Activated gamma-delta T cell (primary cell): ENCODE results near the gene C11orf91.
"Not testable (repeated sequence)": the region's sequence is repeated elsewhere in the genome, so short reads cannot be mapped to it uniquely, and the experiment has no call there.

Experiments used
- DNase-seq: peaks from one replicate; lab custom pipeline; 2025; lab: John Stamatoyannopoulos, UW

The C11orf91 gene

GRCh38 chr11:33696931-33697638 is 3.5 kb downstream of the C11orf91 start:
- DNase-seq, result no peak

- DNase-seq, result no peak
Measured at GRCh38 chr11:33696411-33696810, 4.2 kb downstream of the C11orf91 start.

GRCh38 chr11:33695051-33695566 is 5.5 kb downstream of the C11orf91 start:
- no peak for DNase-seq

GRCh38 chr11:33694346-33695050 is 6.1 kb downstream of the C11orf91 start:
- no peak for DNase-seq

GRCh38 chr11:33692541-33692940 is 8.1 kb downstream of the C11orf91 start:
- DNase-seq, result no peak

GRCh38 chr11:33692013-33692504 is 8.6 kb downstream of the C11orf91 start:
- no peak for DNase-seq

GRCh38 chr11:33691066-33691864 is 9.4 kb downstream of the C11orf91 start:
- no peak for DNase-seq

- DNase-seq, result no peak
Measured at GRCh38 chr11:33690290-33691065, 10.1 kb downstream of the C11orf91 start.

- DNase-seq, result no peak
Measured at GRCh38 chr11:33689501-33689900, 11.1 kb downstream of the C11orf91 start.

GRCh38 chr11:33689085-33689484 is 11.5 kb downstream of the C11orf91 start:
- no peak for DNase-seq

GRCh38 chr11:33687733-33688479 is 12.7 kb downstream of the C11orf91 start:
- no peak for DNase-seq

- no peak for DNase-seq
Measured at GRCh38 chr11:33685082-33685481, 15.5 kb downstream of the C11orf91 start.

- no peak for DNase-seq
Measured at GRCh38 chr11:33684003-33684706, 16.5 kb downstream of the C11orf91 start.

GRCh38 chr11:33682446-33682845 is 18.2 kb downstream of the C11orf91 start:
- DNase-seq, result no peak

- no peak for DNase-seq
Measured at GRCh38 chr11:33682019-33682418, 18.6 kb downstream of the C11orf91 start.

GRCh38 chr11:33678616-33679015 is 22.0 kb downstream of the C11orf91 start:
- DNase-seq, result not testable (repeated sequence)

GRCh38 chr11:33674035-33674814 is 26.4 kb downstream of the C11orf91 start:
- no peak for DNase-seq

- no peak for DNase-seq
Measured at GRCh38 chr11:33672273-33672672, 28.4 kb downstream of the C11orf91 start.
